ENCODE results near the gene SCML2. TPM values are rescaled to one million over a fixed set of nuclear protein-coding genes. Genes with fewer than 3 reads are reported as not detected.

SCML2 gene
- total RNA-seq, 6 experiments from 2014 or later, result 0.48 to 1.3 (median 0.82) TPM

GRCh38 chrX:18297251-18297650 is 57.2 kb downstream of the SCML2 start:
- Histone ChIP-seq H3K4me3 (no peak overlapping the region), H3K27ac (no peak overlapping the region), H3K27me3 (no peaks in the 10 kb centered on the region), H3K9me3 (no peaks in the 10 kb centered on the region), H3K36me3 (no peaks in the 10 kb centered on the region), H3K4me1 (no peaks in the 10 kb centered on the region)
- intact Hi-C loops (cut with DNase I), result no loop called here
- ATAC-seq, result no peak
- no peak for TF ChIP-seq CTCF (IDR thresholded peaks at IDR 0.05)
- no peak for TF ChIP-seq POLR2A (IDR thresholded peaks at IDR 0.05)
- 38% methylated on average over 2 of the region's 2 CpGs for WGBS (ENCODE audit: insufficient coverage, low coverage, low lambda C conversion rate, missing lambda C conversion rate)
- no peak for DNase-seq

- TF ChIP-seq POLR2A (IDR thresholded peaks at IDR 0.05) (no peak), CTCF (IDR thresholded peaks at IDR 0.05) (no peak)
- Histone ChIP-seq H3K9me3 (no peaks in the 10 kb centered on the region), H3K27me3 (no peaks in the 10 kb centered on the region), H3K4me1 (no peaks in the 10 kb centered on the region), H3K36me3 (no peaks in the 10 kb centered on the region), H3K27ac (no peak overlapping the region), H3K4me3 (no peak overlapping the region)
- intact Hi-C loops (cut with DNase I), result no loop called here
- no CpG with 5 or more reads among the region's 3 CpGs for WGBS (ENCODE audit: insufficient coverage, low coverage, low lambda C conversion rate, missing lambda C conversion rate)
- ATAC-seq, result peak in 1 of 4 donors; percentile 26
- no peak for DNase-seq
Measured at GRCh38 chrX:18294893-18295292, 59.6 kb downstream of the SCML2 start.

GRCh38 chrX:18291006-18291545 is 63.4 kb downstream of the SCML2 start:
- H3K9me3 ChIP-seq, result no peaks in the 10 kb centered on the region
- H3K4me3 ChIP-seq, result no peak overlapping the region
- WGBS (ENCODE audit: insufficient coverage, low coverage, low lambda C conversion rate, missing lambda C conversion rate), result 61% methylated on average over 7 of the region's 7 CpGs
- no peak for TF ChIP-seq POLR2A (IDR thresholded peaks at IDR 0.05)
- TF ChIP-seq CTCF (IDR thresholded peaks at IDR 0.05), result no peak
- no peaks in the 10 kb centered on the region for H3K4me1 ChIP-seq
- ATAC-seq, result no peak
- intact Hi-C loops (cut with DNase I), result no loop called here
- H3K36me3 ChIP-seq, result no peaks in the 10 kb centered on the region
- H3K27ac ChIP-seq, result no peak overlapping the region
- DNase-seq, result no peak
- H3K27me3 ChIP-seq, result no peaks in the 10 kb centered on the region

GRCh38 chrX:18290200-18290599 is 64.3 kb downstream of the SCML2 start:
- WGBS (ENCODE audit: insufficient coverage, low coverage, low lambda C conversion rate, missing lambda C conversion rate), result 48% methylated on average over 4 of the region's 4 CpGs
- Histone ChIP-seq H3K36me3 (no peaks in the 10 kb centered on the region), H3K27me3 (no peaks in the 10 kb centered on the region), H3K4me3 (no peak overlapping the region), H3K27ac (no peak overlapping the region), H3K9me3 (no peaks in the 10 kb centered on the region), H3K4me1 (no peaks in the 10 kb centered on the region)
- ATAC-seq (no peak), DNase-seq (no peak)
- intact Hi-C loops (cut with DNase I), result no loop called here
- TF ChIP-seq POLR2A (IDR thresholded peaks at IDR 0.05), result no peak
- no peak for TF ChIP-seq CTCF (IDR thresholded peaks at IDR 0.05)

GRCh38 chrX:18288716-18289115 is 65.8 kb downstream of the SCML2 start:
- WGBS (ENCODE audit: insufficient coverage, low coverage, low lambda C conversion rate, missing lambda C conversion rate), result 56% methylated on average over 2 of the region's 3 CpGs
- ATAC-seq, result no peak
- TF ChIP-seq POLR2A (IDR thresholded peaks at IDR 0.05) (no peak), CTCF (IDR thresholded peaks at IDR 0.05) (no peak)
- no peaks in the 10 kb centered on the region for H3K27me3 ChIP-seq
- DNase-seq, result no peak
- H3K36me3 ChIP-seq, result no peaks in the 10 kb centered on the region
- no peak overlapping the region for H3K4me3 ChIP-seq
- intact Hi-C loops (cut with DNase I), result no loop called here
- H3K4me1 ChIP-seq, result no peaks in the 10 kb centered on the region
- no peak overlapping the region for H3K27ac ChIP-seq
- H3K9me3 ChIP-seq, result no peaks in the 10 kb centered on the region
